ENCODE results near the gene ADCY10.
"Not testable (repeated sequence)": the region's sequence is repeated elsewhere in the genome, so short reads cannot be mapped to it uniquely, and the experiment has no call there.

Gene ADCY10

DNA sequence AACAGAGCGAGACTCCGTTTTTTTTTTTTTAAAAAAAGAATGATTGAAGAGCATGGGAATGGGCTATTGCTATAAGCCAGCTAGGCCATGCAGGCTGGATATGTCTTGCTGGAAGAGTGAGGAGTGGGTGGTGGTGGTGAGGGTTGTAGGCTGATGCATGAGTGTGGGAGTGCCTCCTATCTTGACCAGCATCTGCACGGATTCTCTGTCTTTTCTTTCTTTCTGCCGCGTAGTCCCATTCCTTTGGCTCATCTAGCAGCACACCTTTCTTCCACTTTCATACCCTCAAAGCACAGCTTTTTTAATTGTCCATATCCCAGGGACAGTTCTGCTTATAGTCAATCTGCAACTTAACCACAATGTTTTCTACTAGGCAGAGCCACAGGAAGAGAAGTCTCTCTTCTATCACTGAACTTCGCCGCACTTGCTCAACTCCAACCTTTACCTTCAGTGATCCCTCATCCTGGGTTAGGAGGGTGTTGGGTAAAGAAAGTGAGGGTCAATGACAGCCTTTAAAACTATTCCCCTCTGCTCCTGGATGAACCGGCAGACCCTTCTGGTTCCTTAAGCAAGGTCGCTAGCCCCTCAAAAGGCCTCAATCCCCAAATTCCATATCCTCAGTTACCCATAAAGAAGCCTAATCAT, 15.2 kb downstream of the ADCY10 start:
- H3K9me3 ChIP-seq (ENCODE audit: low read length): no peaks in the 10 kb centered on the region
- H3K4me2 ChIP-seq (ENCODE audit: low read length): no peak overlapping the region
- no peak overlapping the region for H3K4me3 ChIP-seq (ENCODE audit: low read depth, low read length, poor library complexity, severe bottlenecking)
- no peak overlapping the region for H3K9ac ChIP-seq (ENCODE audit: low read length)
- no peaks in the 10 kb centered on the region for H3K79me2 ChIP-seq (ENCODE audit: insufficient read depth, low read length)
- H4K20me1 ChIP-seq (ENCODE audit: insufficient read depth, low read length): no peaks in the 10 kb centered on the region
- no peak overlapping the region for H2AFZ ChIP-seq (ENCODE audit: low read length)
- no peaks in the 10 kb centered on the region for H3K27me3 ChIP-seq (ENCODE audit: insufficient read depth, low read length)
- H3K27ac ChIP-seq (ENCODE audit: low read depth, low read length, poor library complexity, severe bottlenecking): no peak overlapping the region
- no peaks in the 10 kb centered on the region for H3K9me2 ChIP-seq (ENCODE audit: low read depth, low read length)
- no peaks in the 10 kb centered on the region for H3K36me3 ChIP-seq (ENCODE audit: insufficient read depth, low read length)
- no peaks in the 10 kb centered on the region for H3K4me1 ChIP-seq (ENCODE audit: insufficient read depth, low read length, severe bottlenecking)
- no peak for TF ChIP-seq EZH2 (IDR thresholded peaks at IDR 0.05; ENCODE audit: borderline replicate concordance, low read length)
- TF ChIP-seq, protein P1, sequence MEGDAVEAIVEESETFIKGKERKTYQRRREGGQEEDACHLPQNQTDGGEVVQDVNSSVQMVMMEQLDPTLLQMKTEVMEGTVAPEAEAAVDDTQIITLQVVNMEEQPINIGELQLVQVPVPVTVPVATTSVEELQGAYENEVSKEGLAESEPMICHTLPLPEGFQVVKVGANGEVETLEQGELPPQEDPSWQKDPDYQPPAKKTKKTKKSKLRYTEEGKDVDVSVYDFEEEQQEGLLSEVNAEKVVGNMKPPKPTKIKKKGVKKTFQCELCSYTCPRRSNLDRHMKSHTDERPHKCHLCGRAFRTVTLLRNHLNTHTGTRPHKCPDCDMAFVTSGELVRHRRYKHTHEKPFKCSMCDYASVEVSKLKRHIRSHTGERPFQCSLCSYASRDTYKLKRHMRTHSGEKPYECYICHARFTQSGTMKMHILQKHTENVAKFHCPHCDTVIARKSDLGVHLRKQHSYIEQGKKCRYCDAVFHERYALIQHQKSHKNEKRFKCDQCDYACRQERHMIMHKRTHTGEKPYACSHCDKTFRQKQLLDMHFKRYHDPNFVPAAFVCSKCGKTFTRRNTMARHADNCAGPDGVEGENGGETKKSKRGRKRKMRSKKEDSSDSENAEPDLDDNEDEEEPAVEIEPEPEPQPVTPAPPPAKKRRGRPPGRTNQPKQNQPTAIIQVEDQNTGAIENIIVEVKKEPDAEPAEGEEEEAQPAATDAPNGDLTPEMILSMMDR (IDR thresholded peaks at IDR 0.05; ENCODE audit: low read length): no peak
- no peaks in the 10 kb centered on the region for H3F3A ChIP-seq (ENCODE audit: insufficient read depth, low read length)

DNA sequence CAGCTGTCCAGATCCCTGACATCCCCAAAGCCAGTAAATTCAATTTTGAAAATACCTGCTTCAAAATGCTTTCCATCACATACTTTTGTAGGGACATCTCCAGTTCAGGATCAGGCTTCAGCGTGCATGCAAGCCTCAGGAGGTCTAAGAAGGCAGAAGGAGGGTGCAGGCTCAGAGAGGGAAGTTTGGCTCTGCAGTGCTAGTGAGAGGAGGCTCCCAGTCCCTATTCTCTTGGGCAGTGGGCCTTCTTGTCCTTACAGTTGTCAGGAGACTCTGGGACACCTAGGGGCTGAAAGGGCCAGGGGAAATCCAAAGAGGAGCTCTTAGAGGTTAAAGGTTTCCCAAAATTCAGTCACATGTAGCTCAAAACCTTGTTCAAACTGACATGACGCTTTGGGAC, 20.1 kb downstream of the ADCY10 start:
- Histone ChIP-seq H3K9me3 (ENCODE audit: low read length) (no peaks in the 10 kb centered on the region), H2AFZ (ENCODE audit: low read length) (no peak overlapping the region), H3K79me2 (ENCODE audit: insufficient read depth, low read length) (no peaks in the 10 kb centered on the region), H3K4me2 (ENCODE audit: low read length) (no peak overlapping the region), H3K9me2 (ENCODE audit: low read depth, low read length) (no peaks in the 10 kb centered on the region), H3F3A (ENCODE audit: insufficient read depth, low read length) (no peaks in the 10 kb centered on the region), H3K4me1 (ENCODE audit: insufficient read depth, low read length, severe bottlenecking) (no peaks in the 10 kb centered on the region), H4K20me1 (ENCODE audit: insufficient read depth, low read length) (no peaks in the 10 kb centered on the region), H3K27me3 (ENCODE audit: insufficient read depth, low read length) (no peaks in the 10 kb centered on the region), H3K27ac (ENCODE audit: low read depth, low read length, poor library complexity, severe bottlenecking) (no peak overlapping the region), H3K36me3 (ENCODE audit: insufficient read depth, low read length) (no peaks in the 10 kb centered on the region), H3K4me3 (ENCODE audit: low read depth, low read length, poor library complexity, severe bottlenecking) (no peak overlapping the region), H3K9ac (ENCODE audit: low read length) (no peak overlapping the region)
- TF ChIP-seq, protein P1 (IDR thresholded peaks at IDR 0.05; ENCODE audit: low read length): no peak
- TF ChIP-seq EZH2 (IDR thresholded peaks at IDR 0.05; ENCODE audit: borderline replicate concordance, low read length): no peak

DNA sequence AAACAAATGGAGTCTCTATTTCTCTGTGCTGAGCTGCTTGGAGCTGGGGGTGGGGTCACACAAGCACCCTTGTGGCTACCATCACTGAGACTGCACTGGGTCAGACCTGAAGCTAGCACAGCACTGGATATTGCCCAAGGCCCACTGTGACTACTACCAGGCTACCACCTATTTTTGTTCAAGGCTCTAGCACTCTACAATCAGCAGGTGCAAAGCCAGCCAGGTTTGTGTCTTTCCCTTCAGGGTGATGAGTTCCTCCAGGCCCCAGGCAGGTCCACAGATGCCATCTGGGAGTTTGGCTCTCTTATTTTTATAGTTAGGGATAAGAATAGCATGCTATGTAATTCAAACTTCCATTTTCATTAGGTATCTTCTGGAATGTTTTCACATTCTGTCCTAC, 23.5 kb downstream of the ADCY10 start:
- TF ChIP-seq, protein P1 (IDR thresholded peaks at IDR 0.05; ENCODE audit: low read length): no peak
- TF ChIP-seq EZH2 (IDR thresholded peaks at IDR 0.05; ENCODE audit: borderline replicate concordance, low read length): no peak
- Histone ChIP-seq H3K4me1 (ENCODE audit: insufficient read depth, low read length, severe bottlenecking) (no peaks in the 10 kb centered on the region), H3K27ac (ENCODE audit: low read depth, low read length, poor library complexity, severe bottlenecking) (no peak overlapping the region), H3F3A (ENCODE audit: insufficient read depth, low read length) (no peaks in the 10 kb centered on the region), H3K4me3 (ENCODE audit: low read depth, low read length, poor library complexity, severe bottlenecking) (no peak overlapping the region), H3K4me2 (ENCODE audit: low read length) (no peak overlapping the region), H2AFZ (ENCODE audit: low read length) (no peak overlapping the region), H3K27me3 (ENCODE audit: insufficient read depth, low read length) (no peaks in the 10 kb centered on the region), H3K9me2 (ENCODE audit: low read depth, low read length) (no peaks in the 10 kb centered on the region), H3K36me3 (ENCODE audit: insufficient read depth, low read length) (no peaks in the 10 kb centered on the region), H4K20me1 (ENCODE audit: insufficient read depth, low read length) (no peaks in the 10 kb centered on the region), H3K79me2 (ENCODE audit: insufficient read depth, low read length) (no peaks in the 10 kb centered on the region), H3K9me3 (ENCODE audit: low read length) (no peaks in the 10 kb centered on the region), H3K9ac (ENCODE audit: low read length) (no peak overlapping the region)

DNA sequence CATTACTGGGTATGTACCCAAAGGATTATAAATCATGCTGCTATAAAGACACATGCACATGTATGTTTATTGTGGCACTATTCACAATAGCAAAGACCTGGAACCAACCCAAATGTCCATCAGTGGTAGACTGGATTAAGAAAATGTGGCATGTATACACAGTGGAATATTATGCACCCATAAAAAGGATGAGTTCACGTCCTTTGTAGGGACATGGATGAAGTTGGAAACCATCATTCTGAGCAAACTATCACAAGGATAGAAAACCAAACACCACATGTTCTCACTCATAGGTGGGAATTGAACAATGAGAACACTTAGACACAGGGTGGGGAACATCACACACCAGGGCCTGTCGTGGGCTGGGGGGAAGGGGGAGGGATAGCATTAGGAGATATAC, 26.7 kb downstream of the ADCY10 start:
- not testable (repeated sequence) for H2AFZ ChIP-seq (ENCODE audit: low read length); H3K9me2 ChIP-seq (ENCODE audit: low read depth, low read length); H3K9ac ChIP-seq (ENCODE audit: low read length); H3K9me3 ChIP-seq (ENCODE audit: low read length); H3K4me1 ChIP-seq (ENCODE audit: insufficient read depth, low read length, severe bottlenecking); H3F3A ChIP-seq (ENCODE audit: insufficient read depth, low read length); H3K27me3 ChIP-seq (ENCODE audit: insufficient read depth, low read length); H3K4me2 ChIP-seq (ENCODE audit: low read length); H3K36me3 ChIP-seq (ENCODE audit: insufficient read depth, low read length); H3K79me2 ChIP-seq (ENCODE audit: insufficient read depth, low read length); H3K4me3 ChIP-seq (ENCODE audit: low read depth, low read length, poor library complexity, severe bottlenecking); H4K20me1 ChIP-seq (ENCODE audit: insufficient read depth, low read length); H3K27ac ChIP-seq (ENCODE audit: low read depth, low read length, poor library complexity, severe bottlenecking)

All from OCI-LY1 (cell line).